Kidney (tissue), 14 donors: Measurements from ENCODE around the gene SLC6A3. TPM values are rescaled to one million over a fixed set of nuclear protein-coding genes. Genes with fewer than 3 reads are reported as not detected.

ENCODE experiments used
- DNase-seq, 5 donors: peaks; one replicate each; pipeline ENCODE4 v3.0.0-alpha.2; 2013 to 2020
- FAIRE-seq: peaks from 2 replicates; lab custom pipeline; 2012; peaks lifted over from hg19 to GRCh38; lab: Jason Lieb, UNC
- H3K27ac ChIP-seq, 2 donors: one replicate each; pipeline ENCODE4 v1.7.0; 2013; ENCODE audit warnings: low read depth in 2 of 2, low read length in 2 of 2, inconsistent platforms in 1 of 2
- H3K27me3 ChIP-seq: one replicate; pipeline ENCODE4 v1.7.1; 2013; ENCODE audit warnings: low read length, inconsistent platforms; ENCODE audit not compliant: control insufficient read depth, insufficient read depth
- H3K36me3 ChIP-seq, 3 donors: one replicate each; pipeline versions ENCODE4 v1.7.0 to v1.7.1; 2013; ENCODE audit warnings: low read length in 3 of 3, control low read depth in 1 of 3, inconsistent platforms in 1 of 3; ENCODE audit not compliant: insufficient read depth in 3 of 3, control insufficient read depth in 2 of 3
- H3K4me1 ChIP-seq, 3 donors: one replicate each; pipeline versions ENCODE4 v1.7.0 to v1.7.1; 2013; ENCODE audit warnings: low read length in 3 of 3, inconsistent platforms in 1 of 3, low read depth in 1 of 3; ENCODE audit not compliant: control insufficient read depth in 2 of 3, insufficient read depth in 2 of 3
- H3K4me3 ChIP-seq, 3 donors: one replicate each; pipeline versions ENCODE4 v1.7.0 to v1.8.1; 2013; ENCODE audit warnings: low read length in 3 of 3, control low read depth in 1 of 3, inconsistent platforms in 1 of 3
- H3K9ac ChIP-seq, 3 donors: one replicate each; pipeline versions ENCODE4 v1.7.0 to v1.7.1; 2013; ENCODE audit warnings: low read length in 3 of 3, control low read depth in 1 of 3, inconsistent platforms in 1 of 3
- H3K9me3 ChIP-seq, 3 donors: one replicate each; pipeline versions ENCODE4 v1.7.0 to v1.7.1; 2013; ENCODE audit warnings: low read length in 3 of 3, control low read depth in 1 of 3, inconsistent platforms in 1 of 3; ENCODE audit not compliant: control insufficient read depth in 2 of 3, insufficient read depth in 1 of 3
- CTCF ChIP-seq: IDR thresholded peaks from 3 replicates; pipeline ENCODE4 v1.5.1; 2012; ENCODE audit warnings: mild to moderate bottlenecking, moderate library complexity, borderline replicate concordance; ENCODE audit not compliant: insufficient read depth; ENCODE audit errors: extremely low read depth
- intact Hi-C: fragments of 100-400 bp; cut with DNase I; formaldehyde crosslinking; loops from one replicate; pipeline ENCODE4 v1.11.1; 2022
- polyA plus RNA-seq: library from polyadenylated mRNA; stranded (reverse); fragments of 350-450 nt; fragmentation: Illumina TruSeq; extraction: RNeasy Lipid Tissue Mini Kit (QIAGEN cat#74804); gene quantifications from one replicate; pipeline ENCODE4 v1.2.3, GENCODE V29; 2014; ENCODE audit warnings: low read depth, low replicate concordance; ENCODE audit not compliant: insufficient read depth
- total RNA-seq: library from RNA; stranded (reverse); fragmentation: NEBNext Ultra II Directional; extraction: Animal tissue kit (Norgen Biotek cat#: 25700); gene quantifications from one replicate; pipeline ENCODE4 v1.2.1, GENCODE V29; 2021
- donor health status: control.
- donor health status: control.
- donor health status: control.
- donor health status: control.
- donor health status: control.
- donor health status: DM: yes; HTN: yes; CAD: no.
- donor health status: Normal renal cell carcinoma (clear cell type).

The SLC6A3 gene
- total and polyA plus RNA-seq, 2 donors from 2014 or later, result 0.09 to 0.54 TPM

GRCh38 chr5:1368756-1369155 is 76.5 kb downstream of the SLC6A3 start:
- no peak for FAIRE-seq
- Histone ChIP-seq H3K27ac (no peak overlapping the region), H3K9me3 (no peaks in the 10 kb centered on the region), H3K36me3 (no peaks in the 10 kb centered on the region), H3K4me1 (no peaks in the 10 kb centered on the region), H3K4me3 (no peak overlapping the region), H3K9ac (no peak overlapping the region), H3K27me3 (no peaks in the 10 kb centered on the region)
- DNase-seq, result no peak
- TF ChIP-seq CTCF, result no peak
- intact Hi-C loops, result no loop called here

- intact Hi-C loops, result no loop called here
- Histone ChIP-seq H3K27ac (no peak overlapping the region), H3K9ac (no peak overlapping the region), H3K4me3 (no peak overlapping the region), H3K9me3 (no peaks in the 10 kb centered on the region), H3K36me3 (no peaks in the 10 kb centered on the region), H3K27me3 (no peaks in the 10 kb centered on the region), H3K4me1 (no peaks in the 10 kb centered on the region)
- FAIRE-seq (no peak), DNase-seq (peak in 1 of 5 donors; percentile 37)
- TF ChIP-seq CTCF, result no peak
Observed at GRCh38 chr5:1368236-1368635, 77.0 kb downstream of the SLC6A3 start.

- TF ChIP-seq CTCF, result no peak
- no peaks in the 10 kb centered on the region for H3K27me3 ChIP-seq
- FAIRE-seq, result no peak
Observed at GRCh38 chr5:1367149-1367548, 78.1 kb downstream of the SLC6A3 start.

GRCh38 chr5:1366514-1366913 is 78.7 kb downstream of the SLC6A3 start:
- no peak for TF ChIP-seq CTCF
- FAIRE-seq, result no peak

More at GRCh38 chr5:1367149-1367548, 78.1 kb downstream of the SLC6A3 start:
- Histone ChIP-seq H3K27ac (no peak overlapping the region), H3K4me1 (no peaks in the 10 kb centered on the region), H3K4me3 (no peak overlapping the region), H3K36me3 (no peaks in the 10 kb centered on the region), H3K9me3 (no peaks in the 10 kb centered on the region), H3K9ac (no peak overlapping the region)
- DNase-seq, result no peak
- intact Hi-C loops, result no loop called here

More at GRCh38 chr5:1366514-1366913, 78.7 kb downstream of the SLC6A3 start:
- Histone ChIP-seq H3K27ac (no peak overlapping the region), H3K4me3 (no peak overlapping the region), H3K36me3 (no peaks in the 10 kb centered on the region), H3K4me1 (no peaks in the 10 kb centered on the region), H3K9me3 (no peaks in the 10 kb centered on the region), H3K27me3 (no peaks in the 10 kb centered on the region), H3K9ac (no peak overlapping the region)
- intact Hi-C loops, result no loop called here
- no peak for DNase-seq
